AG04450 (cell line): ENCODE results near the gene PLEKHH2. TPM values are rescaled to one million over a fixed set of nuclear protein-coding genes. Genes with fewer than 3 reads are reported as not detected.

Experiments used
- CTCF ChIA-PET: fragments of 300-600, 350-600 bp; formaldehyde crosslinking; extraction: SDS; loops from one replicate; lab custom pipeline; 2022; ENCODE audit warnings: antibody characterized with exemption, inconsistent platforms; lab: Charles Lee
- POLR2A ChIA-PET: fragments of 350-600 bp; formaldehyde crosslinking; extraction: SDS; loops from one replicate; lab custom pipeline; 2021; ENCODE audit warnings: antibody characterized with exemption, inconsistent platforms; lab: Yijun Ruan, JAX
- DNase-seq: peaks from one replicate; pipeline ENCODE4 v3.0.0-alpha.2; 2011; ENCODE audit warnings: low read depth, low spot score
- H3K27ac ChIP-seq: one replicate; pipeline ENCODE4 v1.5.1; 2012; ENCODE audit warnings: low read depth, low read length, control low read depth
- H3K27me3 ChIP-seq: one replicate; pipeline ENCODE4 v1.6.0; 2012; ENCODE audit warnings: low read length; ENCODE audit not compliant: control insufficient read depth, insufficient read depth
- H3K4me3 ChIP-seq: 2 replicates; pipeline ENCODE4 v1.5.1; 2011; ENCODE audit warnings: mild to moderate bottlenecking, low read depth, low read length, control low read depth
- H3K9me3 ChIP-seq: 2 replicates; pipeline ENCODE4 v1.5.1; 2012; ENCODE audit warnings: low read length; ENCODE audit not compliant: control insufficient read depth, insufficient read depth
- CTCF ChIP-seq: IDR thresholded peaks from 2 replicates; pipeline ENCODE4 v1.5.1; 2011; ENCODE audit warnings: low read depth, low read length, control low read depth, inconsistent platforms
- polyA plus RNA-seq: library from polyadenylated mRNA; depleted of rRNA; stranded (reverse); fragments of >200 nt; gene quantifications from 2 replicates; pipeline ENCODE4 v1.2.3, GENCODE V29; 2011

PLEKHH2 gene
- polyA plus RNA-seq, 1 experiment: 6.0 TPM

- Histone ChIP-seq H3K27me3 (no peaks in the 10 kb centered on the region), H3K27ac (no peak overlapping the region), H3K9me3 (no peaks in the 10 kb centered on the region), H3K4me3 (no peak overlapping the region)
- TF ChIP-seq CTCF: no peak
- ChIA-PET POLR2A (no interaction called here), CTCF (no interaction called here)
- DNase-seq: no peak
Observed at GRCh38 chr2:43788646-43789045, 151.6 kb downstream of the PLEKHH2 start.

- H3K27me3 ChIP-seq: no peaks in the 10 kb centered on the region
- no peak for TF ChIP-seq CTCF
- no peak overlapping the region for H3K4me3 ChIP-seq
- ChIA-PET CTCF (interaction anchor here (0.8 kb wide), 1 partner anchor 185 kb away, joined by 3 read pairs; no protein-coding TSS in a partner anchor), POLR2A (no interaction called here)
- H3K9me3 ChIP-seq: no peaks in the 10 kb centered on the region
- no peak for DNase-seq
- no peak overlapping the region for H3K27ac ChIP-seq
Observed at GRCh38 chr2:43790147-43790546, 153.1 kb downstream of the PLEKHH2 start.

GRCh38 chr2:43791035-43791765 lies 154.1 kb downstream of the PLEKHH2 start:
- POLR2A ChIA-PET: no interaction called here
- Histone ChIP-seq H3K9me3 (no peaks in the 10 kb centered on the region), H3K4me3 (no peak overlapping the region), H3K27me3 (no peaks in the 10 kb centered on the region), H3K27ac (no peak overlapping the region)
- no peak for TF ChIP-seq CTCF
- CTCF ChIA-PET: no interaction called here
- DNase-seq: no peak

- no peak overlapping the region for H3K4me3 ChIP-seq
- H3K27me3 ChIP-seq: no peaks in the 10 kb centered on the region
- H3K9me3 ChIP-seq: no peaks in the 10 kb centered on the region
- ChIA-PET CTCF (no interaction called here), POLR2A (no interaction called here)
- H3K27ac ChIP-seq: no peak overlapping the region
- DNase-seq: no peak
- TF ChIP-seq CTCF: no peak
Observed at GRCh38 chr2:43792653-43793052, 155.6 kb downstream of the PLEKHH2 start.

- H3K9me3 ChIP-seq: no peaks in the 10 kb centered on the region
- TF ChIP-seq CTCF: no peak
- DNase-seq: no peak
- POLR2A ChIA-PET: no interaction called here
- no peak overlapping the region for H3K27ac ChIP-seq
- H3K4me3 ChIP-seq: no peak overlapping the region
- H3K27me3 ChIP-seq: no peaks in the 10 kb centered on the region
- CTCF ChIA-PET: no interaction called here
Observed at GRCh38 chr2:43794956-43795355, 157.9 kb downstream of the PLEKHH2 start.
